ENCODE results near the gene QSER1.

DNA sequence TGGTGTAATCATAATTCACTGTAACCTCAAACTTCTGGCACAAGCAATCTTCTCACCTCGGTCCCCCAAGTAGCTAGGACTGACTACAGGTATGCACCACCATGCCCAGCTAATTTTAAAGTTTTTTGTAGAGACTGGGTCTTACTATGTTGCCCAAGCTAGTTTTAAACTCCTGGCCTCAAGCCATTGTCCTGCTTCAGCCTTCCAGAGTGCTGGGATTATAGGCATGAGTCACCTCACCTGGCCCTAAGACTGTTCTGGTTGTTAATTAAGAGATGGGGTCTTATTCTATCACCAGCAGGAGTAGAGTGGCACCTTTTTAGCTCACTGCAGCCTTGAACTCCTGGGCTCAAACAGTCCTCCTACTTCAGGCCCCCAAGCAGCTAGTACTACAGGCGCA is 71.1 kb downstream of the QSER1 start:
- TF ChIP-seq, protein P1, sequence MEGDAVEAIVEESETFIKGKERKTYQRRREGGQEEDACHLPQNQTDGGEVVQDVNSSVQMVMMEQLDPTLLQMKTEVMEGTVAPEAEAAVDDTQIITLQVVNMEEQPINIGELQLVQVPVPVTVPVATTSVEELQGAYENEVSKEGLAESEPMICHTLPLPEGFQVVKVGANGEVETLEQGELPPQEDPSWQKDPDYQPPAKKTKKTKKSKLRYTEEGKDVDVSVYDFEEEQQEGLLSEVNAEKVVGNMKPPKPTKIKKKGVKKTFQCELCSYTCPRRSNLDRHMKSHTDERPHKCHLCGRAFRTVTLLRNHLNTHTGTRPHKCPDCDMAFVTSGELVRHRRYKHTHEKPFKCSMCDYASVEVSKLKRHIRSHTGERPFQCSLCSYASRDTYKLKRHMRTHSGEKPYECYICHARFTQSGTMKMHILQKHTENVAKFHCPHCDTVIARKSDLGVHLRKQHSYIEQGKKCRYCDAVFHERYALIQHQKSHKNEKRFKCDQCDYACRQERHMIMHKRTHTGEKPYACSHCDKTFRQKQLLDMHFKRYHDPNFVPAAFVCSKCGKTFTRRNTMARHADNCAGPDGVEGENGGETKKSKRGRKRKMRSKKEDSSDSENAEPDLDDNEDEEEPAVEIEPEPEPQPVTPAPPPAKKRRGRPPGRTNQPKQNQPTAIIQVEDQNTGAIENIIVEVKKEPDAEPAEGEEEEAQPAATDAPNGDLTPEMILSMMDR (conservative IDR thresholded peaks at IDR 0.05 in 1 of 2, IDR thresholded peaks at IDR 0.05 in 1 of 2; ENCODE audit: low read depth in 1 of 2, low read length in 2 of 2), result no peak
- TF ChIP-seq EZH2 (IDR thresholded peaks at IDR 0.05; ENCODE audit: low read length, missing control alignments), result no peak
